HepG2 (cell line): ENCODE results near the gene ATG16L1. TPM values are rescaled to one million over a fixed set of nuclear protein-coding genes. Genes with fewer than 3 reads are reported as not detected.

Source experiments
- ATAC-seq: fragments of 200-7000 bp; cut with Tn5 transposase; 3 replicates; pipeline ENCODE4 v1.9.1; 2020; ENCODE audit warnings: mild to moderate bottlenecking, moderate library complexity
- BruUV-seq: library from RNA; stranded (reverse); fragments of 400-500 nt; replicated peaks from 2 replicates; lab custom pipeline; 2021; lab: Mats Ljungman, UMichigan
- CTCF ChIA-PET: fragments of 300-600 bp; formaldehyde crosslinking; extraction: SDS; loops from one replicate; lab custom pipeline; 2021; ENCODE audit warnings: low total read pairs, inconsistent platforms, low intra/inter-chr PET ratio; lab: Yijun Ruan, JAX
- POLR2A ChIA-PET: fragments of 350-600 bp; sonication (Branson Sonifier 250); formaldehyde crosslinking; loops from one replicate; lab custom pipeline; 2020; ENCODE audit warnings: antibody characterized with exemption, inconsistent platforms; lab: Yijun Ruan, JAX
- DNase-seq: peaks from one replicate; pipeline ENCODE4 v3.0.0-alpha.2; 2015; ENCODE audit warnings: low spot score
- FAIRE-seq: peaks from 3 replicates; lab custom pipeline; 2011; peaks lifted over from hg19 to GRCh38; lab: Jason Lieb, UNC
- H2AFZ ChIP-seq: one replicate; pipeline ENCODE4 v1.6.1; 2011; ENCODE audit warnings: low read length, inconsistent platforms
- H3K27ac ChIP-seq: fragments of 300-600 bp; 3 replicates; pipeline ENCODE4 v1.8.0; 2011; ENCODE audit warnings: mixed run types, mild to moderate bottlenecking, mixed read lengths, low read length, inconsistent platforms; ENCODE audit not compliant: insufficient read depth; ENCODE audit errors: extremely low read length
- H3K27me3 ChIP-seq, 2 experiments: fragments of 200-600 bp in 1 of 2; 2 replicates in 1 of 2; 3 replicates in 1 of 2; pipeline versions ENCODE4 v1.6.0 to v1.8.0; 2011; ENCODE audit warnings: low read length in 2 of 2, mild to moderate bottlenecking in 2 of 2, moderate library complexity in 2 of 2, inconsistent platforms in 1 of 2; ENCODE audit not compliant: insufficient read depth in 2 of 2, control insufficient read depth in 1 of 2
- H3K36me3 ChIP-seq, 2 experiments: fragments of 200-600 bp in 1 of 2; replicated peaks in 1 of 2; 2 replicates in 1 of 2; 3 replicates in 1 of 2; pipeline versions ENCODE4 v1.5.1 to v1.8.0; 2011; ENCODE audit warnings: low read length in 2 of 2, inconsistent platforms in 1 of 2; ENCODE audit not compliant: insufficient read depth in 2 of 2, control insufficient read depth in 1 of 2
- H3K4me1 ChIP-seq: 2 replicates; pipeline ENCODE4 v1.5.1; 2012; ENCODE audit warnings: low read length, inconsistent platforms; ENCODE audit not compliant: insufficient read depth
- H3K4me2 ChIP-seq: 2 replicates; pipeline ENCODE4 v1.6.0; 2011; ENCODE audit warnings: low read depth, low read length, inconsistent platforms
- H3K4me3 ChIP-seq, 3 experiments: fragments of 200-600 bp in 1 of 3; sonication (generic), shearing (Covaris generic) in 1 of 3; replicated peaks in 1 of 3; 2 replicates each; pipeline ENCODE4 v1.5.1; 2011 to 2016; ENCODE audit warnings: low read length in 3 of 3, inconsistent platforms in 2 of 3, low read depth in 2 of 3, mild to moderate bottlenecking in 2 of 3, control low read depth in 1 of 3, mixed read lengths in 1 of 3; ENCODE audit not compliant: insufficient read depth in 1 of 3
- H3K79me2 ChIP-seq: one replicate; pipeline ENCODE4 v1.6.1; 2011; ENCODE audit warnings: low read length, inconsistent platforms; ENCODE audit not compliant: insufficient read depth
- H3K9ac ChIP-seq: 2 replicates; pipeline ENCODE4 v1.6.0; 2011; ENCODE audit warnings: mild to moderate bottlenecking, low read depth, low read length, inconsistent platforms; ENCODE audit not compliant: insufficient read depth
- H3K9me3 ChIP-seq: 2 replicates; pipeline ENCODE4 v1.5.1; 2012; ENCODE audit warnings: mild to moderate bottlenecking, low read length
- H4K20me1 ChIP-seq: 2 replicates; pipeline ENCODE4 v1.6.0; 2011; ENCODE audit warnings: inconsistent platforms, mild to moderate bottlenecking, low read length, moderate library complexity; ENCODE audit not compliant: insufficient read depth
- AKAP8 ChIP-seq: sonication (generic); formaldehyde crosslinking; IDR thresholded peaks from 2 replicates; pipeline ENCODE4 v1.5.1; 2020; ENCODE audit warnings: mild to moderate bottlenecking, missing genetic modification reagents
- FLYWCH1 ChIP-seq: sonication (generic); formaldehyde crosslinking; IDR thresholded peaks from 2 replicates; pipeline ENCODE4 v1.8.1; 2023; ENCODE audit warnings: mild to moderate bottlenecking, missing genetic modification reagents
- FOXP4 ChIP-seq: sonication (generic); formaldehyde crosslinking; IDR thresholded peaks from 2 replicates; pipeline ENCODE4 v1.4.0; 2020; ENCODE audit warnings: missing genetic modification reagents
- IKZF5 ChIP-seq: IDR thresholded peaks from 2 replicates; pipeline ENCODE4 v1.6.1; 2018; ENCODE audit warnings: missing genetic modification reagents, mild to moderate bottlenecking, missing compliant biosample characterization
- SRSF4 ChIP-seq: fragments of 200-400 bp; formaldehyde crosslinking; IDR thresholded peaks from one replicate; pipeline ENCODE4 v1.6.1; 2018; ENCODE audit warnings: mild to moderate bottlenecking, low read depth, low read length, moderate library complexity; ENCODE audit not compliant: poor library complexity, severe bottlenecking
- ZBTB21 ChIP-seq: sonication (generic); formaldehyde crosslinking; IDR thresholded peaks from 2 replicates; pipeline ENCODE4 v1.4.0; 2020; ENCODE audit warnings: missing genetic modification reagents
- ZNF501 ChIP-seq: sonication (generic); formaldehyde crosslinking; IDR thresholded peaks from 2 replicates; pipeline ENCODE4 v1.5.1; 2020; ENCODE audit warnings: mild to moderate bottlenecking, moderate library complexity, missing genetic modification reagents
- ZNF691 ChIP-seq: sonication (generic); formaldehyde crosslinking; IDR thresholded peaks from 2 replicates; pipeline ENCODE4 v1.4.0; 2020; ENCODE audit warnings: missing genetic modification reagents, low read depth, mild to moderate bottlenecking, borderline replicate concordance
- WGBS: methylation state at CpG from one replicate; pipeline ENCODE4 v1.1.6; 2017; ENCODE audit warnings: low lambda C conversion rate; 5-methylcytosine and 5-hydroxymethylcytosine counted together
- in situ Hi-C: cut with HindIII; loops from 2 replicates; pipeline ENCODE4 v1.10.0; 2017; ENCODE audit warnings: low pct_unique_long_range_greater_than_20kb; ENCODE audit not compliant: extremely low pct_ligation_motif_present
- intact Hi-C: fragments of 100-400 bp; cut with micrococcal nuclease; formaldehyde crosslinking; loops from one replicate; pipeline ENCODE4 v1.10.0; 2022; ENCODE audit not compliant: unreplicated experiment
- polyA plus RNA-seq, 8 experiments: library from polyadenylated mRNA; depleted of rRNA in 3 of 8; stranded (reverse) in 7 of 8; unstranded in 1 of 8; fragments of >200 nt; fragmentation: Illumina TruSeq in 4 of 8; extraction: Trizol in 4 of 8; gene quantifications; 2 replicates each; pipeline versions ENCODE4 v1.2.1 to v1.2.3, GENCODE V29; 2011 to 2016; ENCODE audit warnings: low read depth in 4 of 8, missing spikeins in 1 of 8, mixed read lengths in 1 of 8; ENCODE audit not compliant: insufficient read depth in 1 of 8
- total RNA-seq, 5 experiments: library from RNA; depleted of rRNA; stranded (reverse); fragments of >200 nt; fragmentation: Illumina TruSeq; extraction: Trizol; gene quantifications; 2 replicates each; pipeline ENCODE4 v1.2.3, GENCODE V29; 2016; ENCODE audit warnings: low read depth in 1 of 5

Gene ATG16L1
- total and polyA plus RNA-seq, 2 of the 13 experiments (the other 11 are each of a cell fraction or from before 2014, with no cell fraction given), result 26.0 to 51.7 TPM

GRCh38 chr2:233248999-233249398 lies 2.5 kb upstream of the ATG16L1 start:
- H3K79me2 ChIP-seq, result peaks cover 18% of the 10 kb centered on the region
- in situ Hi-C loops, result no loop called here
- intact Hi-C loops, result no loop called here
- H3K4me3 ChIP-seq, result no peak overlapping the region
- POLR2A ChIA-PET, result no interaction called here
- H3K9me3 ChIP-seq, result no peaks in the 10 kb centered on the region
- WGBS, result 56% methylated on average over 7 of the region's 7 CpGs
- peaks cover 3% of the 10 kb centered on the region; the same call in 1 of the 2 replicates for H4K20me1 ChIP-seq
- H3K27me3 ChIP-seq, result peaks cover 0 to 8% of the 10 kb centered on the region in 2 experiments; a peak in 2 of 5 replicates
- no peak overlapping the region for H3K27ac ChIP-seq
- TF ChIP-seq ZNF501 (CRISPR knock-in tag) (no peak), SRSF4 (no peak), ZNF691 (CRISPR knock-in tag) (no peak), IKZF5 (CRISPR knock-in tag) (no peak), ZBTB21 (CRISPR knock-in tag) (no peak), AKAP8 (CRISPR knock-in tag) (no peak), FLYWCH1 (CRISPR knock-in tag) (no peak), FOXP4 (no peak)
- TF ChIP-seq, all 625 proteins: peak for 0
- DNase-seq (no peak), FAIRE-seq (no peak), ATAC-seq (no peak)
- CTCF ChIA-PET, result no interaction called here
- Histone ChIP-seq H3K9ac (no peak overlapping the region), H3K36me3 (no peaks in the 10 kb centered on the region; a peak in 1 of 5 replicates), H2AFZ (no peak overlapping the region), H3K4me1 (peaks cover 41% of the 10 kb centered on the region), H3K4me2 (no peak overlapping the region)
- no TSS peak for BruUV-seq
